Forelimb muscle (tissue), 1 donor: Measurements from ENCODE around the gene TTF2. TPM values are rescaled to one million over a fixed set of nuclear protein-coding genes. Genes with fewer than 3 reads are reported as not detected.

Experiments used
- DNase-seq: peaks from one replicate; pipeline ENCODE4 v3.0.0-alpha.2; 2013; ENCODE audit warnings: low read depth
- polyA plus RNA-seq: library from polyadenylated mRNA; unstranded; fragments of 120-200 nt; gene quantifications from one replicate; pipeline ENCODE4 v1.2.1, GENCODE V29; 2013; ENCODE audit not compliant: insufficient read length

Gene TTF2
- polyA plus RNA-seq, result 13.2 TPM

GRCh38 chr1:117059678-117060440 is at the start of gene TTF2:
TSS of gene TTF2 (plus strand) at chr1:117060326. CDS start at chr1:117060347, 21 bp downstream.
- DNase-seq, result peak; percentile 98

- no peak for DNase-seq
These were observed 48.8 kb upstream of the TTF2 start for GRCh38 chr1:117011334-117011733.

- no peak for DNase-seq
These were observed 46.7 kb upstream of the TTF2 start for GRCh38 chr1:117013309-117013858.

DNA sequence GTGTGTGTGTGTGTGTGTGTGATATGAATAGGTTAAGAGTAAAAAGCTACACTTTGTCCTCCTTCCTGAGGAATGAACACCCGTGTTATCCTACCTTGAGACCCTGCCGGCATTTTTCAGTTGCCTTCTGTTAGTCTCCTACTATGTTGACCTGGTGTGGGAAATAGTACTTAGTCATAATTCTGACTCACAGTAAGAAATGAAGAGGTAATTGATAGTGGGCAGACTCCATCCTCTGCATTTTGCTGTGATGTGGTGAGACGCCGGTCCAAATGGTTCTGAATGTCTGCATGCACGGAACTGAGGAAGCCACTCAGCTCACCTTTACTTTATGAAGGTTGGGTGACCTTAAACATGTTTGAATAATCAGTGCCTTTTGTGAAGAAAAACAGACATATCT is 45.9 kb upstream of the TTF2 start:
- DNase-seq, result no peak

- DNase-seq, result no peak
These were observed 44.4 kb upstream of the TTF2 start for GRCh38 chr1:117015724-117016123.

GRCh38 chr1:117017062-117017461 is 43.1 kb upstream of the TTF2 start:
- DNase-seq, result no peak

- DNase-seq, result no peak
These were observed 42.5 kb upstream of the TTF2 start for GRCh38 chr1:117017648-117018047.

- DNase-seq, result no peak
These were observed 39.5 kb upstream of the TTF2 start for GRCh38 chr1:117020526-117021156.

DNA sequence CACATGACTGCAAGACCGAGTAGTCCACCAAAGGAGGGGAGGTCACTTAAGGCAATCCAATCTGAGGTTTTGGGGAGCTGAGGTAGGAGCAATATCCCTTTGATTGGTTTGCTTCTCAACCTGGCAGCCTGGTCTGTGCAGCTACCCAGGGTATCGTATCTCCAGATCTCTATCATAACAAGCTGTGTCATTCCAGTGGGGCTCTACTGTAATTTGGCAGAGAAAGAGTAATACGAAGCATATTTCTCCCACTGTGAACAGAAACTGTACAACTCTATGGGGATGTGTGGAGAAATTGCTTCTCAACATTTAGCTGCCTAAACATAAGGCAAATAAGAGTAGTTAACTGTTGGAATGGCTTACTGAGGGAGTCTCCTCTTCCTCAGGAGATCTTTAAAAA is 38.0 kb upstream of the TTF2 start:
- DNase-seq, result no peak

- no peak for DNase-seq
These were observed 34.6 kb upstream of the TTF2 start for GRCh38 chr1:117025568-117025967.

- DNase-seq, result no peak
These were observed 33.8 kb upstream of the TTF2 start for GRCh38 chr1:117026361-117026760.

GRCh38 chr1:117029685-117030084 is 30.4 kb upstream of the TTF2 start:
- no peak for DNase-seq

GRCh38 chr1:117030271-117030877 is 29.8 kb upstream of the TTF2 start:
- DNase-seq, result no peak

DNA sequence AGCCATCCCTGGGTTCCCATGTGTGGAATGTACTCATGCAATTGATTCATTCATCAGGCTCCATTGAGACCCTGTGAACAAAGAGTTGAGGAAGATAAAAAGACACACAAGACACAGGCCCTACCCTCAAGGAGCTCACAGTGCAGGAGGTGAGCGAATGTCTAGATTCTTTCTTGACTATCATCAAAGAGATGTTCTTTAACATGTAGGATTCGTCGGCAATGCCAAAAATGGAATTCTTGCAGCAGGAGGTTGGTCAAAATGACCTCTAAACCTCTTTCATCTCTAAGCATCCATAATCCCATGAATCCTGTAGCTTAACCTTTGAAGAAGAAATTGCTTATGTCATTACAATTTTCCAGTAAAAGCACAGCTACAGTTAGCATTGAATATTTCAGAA is 27.9 kb upstream of the TTF2 start:
- DNase-seq, result no peak

GRCh38 chr1:117032681-117033539 is 27.2 kb upstream of the TTF2 start:
- no peak for DNase-seq

DNA sequence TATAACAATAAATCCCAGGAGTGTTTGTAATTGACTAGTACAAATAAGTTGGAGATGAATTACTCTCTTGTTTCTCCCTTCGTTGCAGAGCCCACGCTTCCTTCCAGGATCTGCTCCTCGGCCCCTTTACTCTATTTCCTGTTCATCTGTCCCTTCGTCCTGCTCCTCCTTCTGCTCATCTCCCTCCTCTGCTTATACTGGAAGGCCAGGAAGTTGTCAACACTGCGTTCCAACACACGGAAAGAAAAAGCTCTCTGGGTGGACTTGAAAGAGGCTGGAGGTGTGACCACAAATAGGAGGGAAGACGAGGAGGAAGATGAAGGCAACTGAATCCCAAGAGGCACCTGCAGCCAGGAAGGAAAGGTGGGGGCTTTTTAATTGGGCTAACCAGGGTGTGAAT is 26.4 kb upstream of the TTF2 start:
- DNase-seq, result no peak

GRCh38 chr1:117034791-117035290 is 25.3 kb upstream of the TTF2 start:
- no peak for DNase-seq

DNA sequence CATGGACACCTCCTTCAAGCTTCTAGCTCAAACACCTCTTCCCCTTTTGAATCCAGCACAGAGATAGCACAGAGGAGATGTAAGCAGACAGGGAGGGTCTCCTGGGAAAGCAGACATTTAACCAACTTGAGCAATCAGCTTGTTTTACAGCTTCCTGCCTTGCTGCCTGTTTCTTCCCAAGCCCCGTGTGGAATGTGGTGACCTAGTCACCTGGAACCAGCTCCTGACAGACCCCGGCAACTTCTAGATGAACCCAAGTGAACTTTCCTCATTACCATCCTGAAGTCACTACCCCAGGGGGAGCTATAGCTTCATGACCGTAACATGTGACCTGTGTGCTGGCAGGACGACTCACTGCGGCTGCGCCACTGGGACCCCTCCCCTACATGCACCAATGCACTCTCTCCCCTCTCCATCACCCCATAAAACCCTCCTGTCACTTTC is 24.1 kb upstream of the TTF2 start:
- no peak for DNase-seq

DNA sequence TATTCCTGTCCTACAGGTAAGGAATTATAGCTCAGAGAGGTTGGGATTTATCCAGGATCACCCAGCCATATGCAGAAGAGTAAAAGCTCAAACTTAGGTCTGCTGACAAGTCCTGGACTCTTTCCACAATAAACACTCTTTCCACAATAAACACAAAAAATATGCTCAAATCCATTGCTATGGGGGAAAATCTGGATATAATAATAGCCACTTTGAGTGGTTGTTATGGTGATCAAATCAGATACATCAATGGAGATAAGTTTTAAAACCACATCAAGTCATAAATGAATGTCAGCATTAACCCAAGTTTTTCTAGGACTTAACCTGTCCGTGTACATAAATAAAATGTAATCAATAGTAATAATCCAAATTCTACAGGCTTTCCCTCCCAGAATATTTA is 22.3 kb upstream of the TTF2 start:
- DNase-seq, result no peak

DNA sequence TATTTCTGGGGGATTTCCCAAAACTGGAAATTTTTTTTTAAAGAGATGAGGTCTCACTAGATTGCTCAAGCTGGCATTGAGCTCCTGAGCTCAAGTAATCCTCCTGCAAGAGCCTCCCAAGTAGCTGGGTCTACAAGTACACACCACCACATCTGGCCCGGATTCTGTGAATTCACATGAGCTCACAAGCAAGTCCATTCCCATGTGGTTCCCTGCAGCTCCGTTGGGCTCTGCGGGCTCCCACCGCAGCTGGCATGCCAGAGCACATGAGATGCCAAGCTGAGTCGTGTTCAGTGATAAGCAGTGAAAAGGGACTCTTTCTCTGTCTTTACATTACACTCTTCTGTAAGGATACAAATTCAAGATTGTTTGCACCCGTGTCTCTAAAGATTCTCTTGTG is 21.9 kb upstream of the TTF2 start:
- no peak for DNase-seq

DNA sequence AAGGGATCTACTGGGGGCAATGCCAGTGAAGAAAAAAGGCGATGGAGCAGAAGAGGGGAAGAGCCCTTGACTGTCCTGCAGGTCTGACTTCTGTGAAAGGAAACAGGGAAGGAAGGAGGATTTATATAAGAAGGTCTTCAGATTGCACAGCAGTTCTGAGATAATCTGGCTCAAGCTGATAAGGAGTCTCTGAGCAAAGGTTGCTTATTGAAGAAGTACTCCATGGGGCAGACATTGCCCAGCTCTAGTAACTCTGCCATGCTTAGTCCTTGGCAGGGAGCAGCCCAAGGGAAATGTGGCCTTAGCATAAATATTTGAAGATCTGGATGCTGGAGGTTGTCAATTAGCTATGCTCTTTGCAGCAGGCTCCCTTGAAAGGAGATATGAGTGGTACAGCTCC is 15.9 kb upstream of the TTF2 start:
- DNase-seq, result no peak

DNA sequence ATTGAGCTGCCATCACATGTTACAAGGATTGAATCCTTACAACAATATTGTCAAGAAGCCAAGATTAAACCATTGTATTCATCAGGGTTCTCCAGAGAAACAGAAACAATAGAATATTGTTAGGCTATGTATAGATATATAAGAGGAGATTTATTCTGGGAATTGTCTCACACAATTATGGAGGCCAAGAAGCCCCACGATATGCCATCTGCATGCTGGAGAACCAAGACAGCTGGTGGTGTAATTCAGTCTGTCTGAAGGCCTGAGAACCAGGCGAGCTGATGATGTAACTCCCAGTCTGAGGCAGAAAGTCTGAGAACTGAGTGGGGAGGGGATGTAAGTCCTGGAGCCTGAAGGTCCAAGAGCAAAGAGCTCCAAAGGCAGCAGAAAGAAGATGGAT is 14.5 kb upstream of the TTF2 start:
- no peak for DNase-seq
